HG03159 (cell line): ENCODE results near the gene DMRTC2.
"Not testable (repeated sequence)": the region's sequence is repeated elsewhere in the genome, so short reads cannot be mapped to it uniquely, and the experiment has no call there.

Source experiments
- ATAC-seq: cut with Tn5 transposase; IDR thresholded peaks from one replicate; pipeline ENCODE4 v1.9.1; 2021; ENCODE audit warnings: mild to moderate bottlenecking, moderate library complexity; ENCODE audit not compliant: unreplicated experiment

DMRTC2 gene

GRCh38 chr19:41869374-41869955 is 24.6 kb downstream of the DMRTC2 start:
- no peak for ATAC-seq

GRCh38 chr19:41870401-41870873 is 25.6 kb downstream of the DMRTC2 start:
- ATAC-seq: no peak

- ATAC-seq: peak; percentile 48
Observed at GRCh38 chr19:41871573-41872383, 26.9 kb downstream of the DMRTC2 start.

- no peak for ATAC-seq
Observed at GRCh38 chr19:41872384-41872774, 27.5 kb downstream of the DMRTC2 start.

DNA sequence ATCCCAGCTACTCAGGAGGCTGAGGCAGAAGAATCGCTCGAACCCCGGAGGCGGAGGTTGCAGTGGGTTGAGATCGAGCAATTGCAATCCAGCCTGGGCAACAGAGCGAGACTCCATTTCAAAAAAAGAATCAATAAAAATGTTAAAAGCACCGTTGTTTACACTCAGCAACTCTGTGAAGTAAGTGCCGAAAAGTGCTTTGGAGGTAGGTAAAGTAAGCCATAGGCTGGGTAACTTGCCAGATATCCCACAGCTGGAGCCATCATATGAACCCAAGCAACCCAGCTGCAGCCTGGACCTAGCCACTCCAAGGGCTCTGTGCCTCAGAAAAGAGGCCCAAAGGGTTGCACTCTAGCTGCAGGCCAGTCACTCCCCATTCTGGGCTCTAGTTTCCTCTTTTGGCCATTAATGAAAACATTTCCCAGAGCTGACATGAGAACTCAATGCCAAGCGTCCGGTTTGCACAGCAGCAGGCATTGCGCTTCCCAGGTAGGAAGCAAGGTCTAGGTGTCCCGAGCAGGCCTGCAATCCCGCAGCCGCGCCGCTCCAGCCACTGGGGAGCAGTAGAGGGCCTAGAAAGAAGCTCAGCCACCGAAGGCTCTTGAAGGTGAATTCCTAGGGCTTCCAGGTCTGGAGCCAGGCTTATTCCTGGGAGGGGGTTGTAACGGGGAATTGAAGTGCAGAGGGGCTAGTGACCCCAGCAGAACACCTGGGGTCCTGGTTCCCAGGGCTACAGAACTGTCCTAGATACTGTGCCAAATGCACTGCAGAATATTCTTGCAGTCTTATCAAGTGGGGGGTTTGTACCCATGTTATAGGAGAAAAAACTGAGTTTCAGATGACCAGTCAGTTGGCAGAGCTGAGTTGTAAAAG is 28.2 kb downstream of the DMRTC2 start:
- ATAC-seq: no peak

DNA sequence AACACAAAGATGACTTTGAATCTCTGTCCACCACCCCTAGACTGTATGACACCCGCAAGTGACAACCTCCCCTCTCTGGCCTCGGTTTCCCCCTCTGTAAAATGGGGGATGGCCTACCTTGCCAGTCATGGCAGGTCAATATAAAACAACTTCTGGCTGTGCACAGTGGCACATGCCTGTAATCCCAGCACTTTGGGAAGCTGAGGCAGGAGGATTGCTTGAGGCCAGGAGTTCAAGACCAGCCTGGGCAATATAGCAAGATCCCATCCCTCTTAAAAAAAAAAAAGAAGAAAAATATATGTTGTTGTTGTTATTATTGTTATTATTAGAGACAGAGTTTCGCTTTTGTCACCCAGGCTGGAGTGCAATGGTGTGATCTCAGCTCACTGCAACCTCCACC is 31.1 kb downstream of the DMRTC2 start:
- ATAC-seq: not testable (repeated sequence)

DNA sequence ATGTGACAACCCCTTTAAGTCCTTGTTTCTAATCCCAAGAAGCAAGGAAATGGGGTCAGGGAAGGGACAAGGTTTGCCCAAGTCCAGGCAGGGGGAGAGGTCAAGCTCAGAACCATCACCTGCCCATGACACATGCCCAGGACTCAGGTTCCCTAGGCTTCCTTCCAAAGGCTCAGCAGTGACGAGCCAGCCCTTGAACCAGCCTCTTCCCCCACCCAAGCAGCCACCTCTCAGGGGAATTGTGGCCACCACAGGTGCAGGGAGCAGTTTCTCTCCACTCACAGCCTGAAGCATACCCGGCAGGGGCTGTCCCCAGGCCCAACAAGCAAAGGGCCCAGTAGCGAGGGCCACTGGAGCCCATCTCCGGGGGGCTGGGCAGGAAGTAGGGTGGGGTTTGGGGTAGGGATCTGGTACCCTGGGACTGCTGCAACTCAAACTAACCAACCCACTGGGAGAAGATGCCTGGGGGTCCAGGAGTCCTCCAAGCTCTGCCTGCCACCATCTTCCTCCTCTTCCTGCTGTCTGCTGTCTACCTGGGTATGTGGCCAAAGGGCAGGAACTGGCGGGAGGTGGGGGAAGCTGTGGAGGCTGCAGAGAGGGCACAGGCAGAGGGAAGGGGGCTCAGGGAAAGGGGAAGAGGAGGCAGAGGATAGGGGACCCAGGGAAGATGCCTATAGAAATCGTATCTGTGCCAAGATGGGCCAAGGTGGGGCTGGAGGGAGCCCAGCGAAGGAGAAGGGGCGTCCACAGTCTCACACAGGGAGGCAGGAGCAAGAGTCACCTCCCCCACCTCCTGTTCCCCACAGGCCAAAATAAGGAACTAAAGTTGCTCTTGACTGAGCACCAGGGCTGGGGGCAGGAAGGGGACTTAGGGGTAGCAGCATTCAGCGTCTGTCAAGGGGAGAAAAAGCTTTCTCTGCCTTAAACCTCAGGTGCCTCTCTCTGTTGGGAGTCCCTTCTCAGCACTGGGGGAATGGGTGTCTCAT is 32.3 kb downstream of the DMRTC2 start, which contains the start of gene CD79A:
Gene CD79A, plus strand, starts transcription at position 433 of the 986 bp plus-strand sequence. Its CDS starts 26 bp downstream, at position 459.
- peak; percentile 55 for ATAC-seq

- peak; percentile 10 for ATAC-seq
Observed at GRCh38 chr19:41877916-41878905, 33.4 kb downstream of the DMRTC2 start.

- ATAC-seq: no peak
Observed at GRCh38 chr19:41879080-41879479, 34.2 kb downstream of the DMRTC2 start.

DNA sequence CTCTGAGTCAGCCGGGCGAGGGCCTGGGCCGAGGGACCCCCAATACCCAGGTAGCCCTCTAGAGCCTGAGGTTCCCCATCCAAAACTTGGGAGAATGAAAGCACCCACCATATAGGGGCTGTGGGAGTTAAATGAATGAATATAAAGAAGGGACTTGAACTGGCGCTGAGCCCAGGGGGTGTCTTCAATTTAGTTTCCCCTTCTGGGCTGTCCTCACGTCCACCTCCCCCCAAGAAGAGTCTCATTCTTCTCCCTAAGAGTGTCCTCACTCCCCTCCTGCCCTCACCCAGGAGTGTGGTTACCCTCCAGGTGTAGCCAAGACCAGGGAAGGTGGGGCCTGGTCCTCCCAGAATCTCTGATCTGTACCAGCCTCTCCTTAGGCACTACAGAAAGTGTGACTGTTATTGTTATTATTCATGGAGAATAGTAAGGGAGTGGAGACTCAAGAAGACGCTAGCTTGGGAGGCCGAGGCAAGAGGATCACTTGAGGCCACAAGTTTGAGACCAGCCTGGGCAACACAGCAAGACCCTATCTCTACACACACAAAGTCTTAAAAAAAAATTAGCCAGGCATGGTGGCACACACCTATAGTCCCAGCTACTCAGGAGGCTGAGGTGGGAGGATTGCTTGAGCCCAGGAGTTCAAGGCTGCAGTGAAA is 35.0 kb downstream of the DMRTC2 start:
- ATAC-seq: no peak

DNA sequence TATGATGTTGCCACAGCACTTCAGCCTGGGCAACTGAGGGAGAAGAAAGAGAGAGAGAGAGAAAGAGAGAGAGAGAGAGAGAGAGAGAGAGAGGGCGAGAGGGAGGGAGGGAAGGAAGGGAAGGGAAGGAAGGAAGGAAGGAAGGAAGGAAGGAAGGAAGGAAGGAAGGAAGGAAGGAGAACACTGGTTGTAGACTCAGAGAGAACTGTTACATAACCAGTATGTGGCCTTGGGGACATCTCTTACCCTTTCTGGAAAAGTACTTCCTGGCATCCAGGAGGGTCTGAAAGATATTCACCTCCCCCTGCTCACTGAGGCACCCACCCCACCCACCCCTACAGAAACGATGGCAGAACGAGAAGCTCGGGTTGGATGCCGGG is 35.5 kb downstream of the DMRTC2 start:
- no peak for ATAC-seq

DNA sequence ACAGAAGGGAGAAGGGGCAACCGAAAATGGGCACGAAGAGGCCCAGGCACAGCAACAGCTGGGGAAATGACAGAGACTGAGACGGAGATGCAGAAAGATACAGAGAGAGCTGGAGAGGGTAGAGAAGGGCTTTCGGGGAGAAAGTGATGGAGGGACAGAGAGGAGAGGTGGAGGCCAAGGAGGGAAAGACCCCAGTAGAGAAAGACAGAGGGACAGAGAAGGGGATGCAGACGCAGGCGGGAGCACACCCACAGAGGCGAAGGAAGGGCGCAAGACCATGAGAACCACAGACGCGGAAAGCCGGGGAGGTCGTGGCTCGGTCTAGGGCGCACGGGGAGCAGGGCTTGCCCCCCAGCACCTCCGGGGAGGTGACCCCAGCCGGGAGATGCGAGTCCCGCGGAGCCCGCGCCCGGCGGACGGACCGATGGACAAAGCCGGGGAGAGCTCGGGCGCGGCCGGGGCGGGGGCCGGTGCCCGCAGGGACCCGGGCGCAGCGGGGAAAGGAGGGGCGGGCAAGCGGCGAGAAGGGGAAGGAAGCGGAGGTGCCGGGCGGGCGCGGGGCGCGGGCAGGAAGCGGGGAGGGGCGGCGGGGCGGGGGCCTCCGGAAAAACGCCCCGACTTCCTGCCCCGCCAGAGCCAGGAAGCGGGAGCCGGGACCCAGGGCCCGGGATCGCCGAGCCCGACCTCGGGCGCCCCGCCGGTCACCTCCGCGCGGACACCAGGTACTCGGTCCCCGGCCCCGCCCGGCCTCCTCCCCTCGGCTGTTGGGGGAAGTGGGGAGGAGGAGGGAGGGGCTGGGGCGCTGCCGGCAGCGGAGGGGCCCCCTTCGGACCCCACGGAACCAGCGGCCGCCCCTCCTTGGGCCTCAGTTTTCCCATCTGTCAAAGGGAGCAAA is 38.0 kb downstream of the DMRTC2 start, which contains the start of gene ARHGEF1:
Gene ARHGEF1, plus strand, starts transcription at position 617 of the 895 bp plus-strand sequence. CDS start 4,899 bp downstream, outside the sequence.
- ATAC-seq: no peak

- no peak for ATAC-seq
Observed at GRCh38 chr19:41883463-41883820, 38.6 kb downstream of the DMRTC2 start.

DNA sequence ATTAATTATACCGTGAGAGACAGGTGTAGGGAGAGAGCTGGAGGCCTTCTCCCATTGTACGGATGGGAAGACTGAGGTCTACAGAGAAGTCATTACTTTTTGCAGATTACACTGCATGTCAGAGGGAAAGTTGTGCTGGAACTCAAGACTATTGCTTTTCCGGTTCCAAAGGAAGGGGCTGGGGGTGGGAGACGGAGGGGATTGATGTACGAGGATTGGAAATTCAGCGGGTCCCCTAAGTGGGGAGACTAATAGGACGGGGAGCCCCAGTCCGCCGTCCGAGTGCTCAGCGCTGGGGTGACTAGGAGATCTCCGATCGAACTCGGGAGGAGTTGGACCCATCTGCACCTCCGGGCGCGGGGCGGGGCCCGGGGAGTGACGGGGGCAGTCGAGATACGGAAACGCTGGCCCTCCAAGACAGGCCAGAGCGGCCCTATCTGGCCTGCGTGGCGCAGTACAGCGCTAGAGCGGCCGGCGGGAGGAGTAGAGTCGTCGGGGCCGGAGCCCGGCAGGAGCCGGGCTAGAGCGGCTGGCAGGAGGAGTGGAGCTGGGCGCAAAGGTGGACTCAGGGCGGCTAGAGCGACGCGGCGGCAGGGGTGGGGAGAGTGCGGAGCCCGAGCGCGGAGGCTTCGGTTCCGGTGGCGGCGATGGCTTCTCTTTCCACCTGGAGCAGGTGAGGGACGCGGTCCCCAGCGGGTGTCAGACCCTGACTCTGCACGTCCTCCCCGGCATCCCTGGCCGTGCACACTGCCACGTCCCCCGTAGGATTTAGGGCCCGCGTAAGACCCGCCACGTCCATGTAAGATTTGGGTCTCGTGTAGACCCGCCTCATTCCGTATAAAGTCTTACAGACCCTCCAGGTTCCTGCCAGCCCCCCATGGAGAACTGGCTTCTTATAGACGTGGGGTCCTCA is 39.2 kb downstream of the DMRTC2 start:
- peak; percentile 66 for ATAC-seq

- ATAC-seq: no peak
Observed at GRCh38 chr19:41886761-41887710, 42.2 kb downstream of the DMRTC2 start.
